Heart left ventricle (tissue), 16 donors: ENCODE data around the gene ZNF576. TPM values are rescaled to one million over a fixed set of nuclear protein-coding genes. Genes with fewer than 3 reads are reported as not detected.
"Not testable (repeated sequence)": the region's sequence is repeated elsewhere in the genome, so short reads cannot be mapped to it uniquely, and the experiment has no call there.

Source experiments
- ATAC-seq, 4 donors: fragments of 200-7000 bp; cut with Tn5 transposase; one replicate each; pipeline ENCODE4 v1.9.1; 2020 to 2022; ENCODE audit warnings: moderate library complexity in 4 of 4, mild to moderate bottlenecking in 3 of 4, moderate number of reproducible peaks in 1 of 4
- DNase-seq, 5 donors: peaks; one replicate each; pipeline ENCODE4 v3.0.0-alpha.2; 2020
- H3K27ac ChIP-seq, 12 donors: fragments of 200-600 bp; sonication (generic) in 4 of 12; one replicate each; pipeline versions ENCODE4 v1.5.0 to v1.8.0; 2016 to 2022; ENCODE audit warnings: mild to moderate bottlenecking in 2 of 12
- H3K27me3 ChIP-seq, 9 donors: fragments of 200-600 bp; sonication (generic) in 2 of 9; one replicate each; pipeline versions ENCODE4 v1.5.1 to v1.8.0; 2016 to 2022; ENCODE audit warnings: mild to moderate bottlenecking in 3 of 9
- H3K36me3 ChIP-seq, 9 donors: fragments of 200-600 bp; sonication (generic) in 2 of 9; one replicate each; pipeline versions ENCODE4 v1.5.0 to v1.8.0; 2018 to 2022; ENCODE audit warnings: mild to moderate bottlenecking in 2 of 9
- H3K4me1 ChIP-seq, 12 donors: fragments of 200-600 bp; sonication (generic) in 4 of 12; one replicate each; pipeline versions ENCODE4 v1.5.0 to v1.8.0; 2016 to 2022; ENCODE audit warnings: mild to moderate bottlenecking in 3 of 12
- H3K4me3 ChIP-seq, 12 donors: fragments of 200-600 bp; sonication (generic) in 4 of 12; one replicate each; pipeline versions ENCODE4 v1.5.0 to v1.8.0; 2017 to 2022; ENCODE audit warnings: mild to moderate bottlenecking in 9 of 12, moderate library complexity in 4 of 12
- H3K9me3 ChIP-seq, 12 donors: fragments of 200-600 bp; sonication (generic) in 4 of 12; one replicate each; pipeline versions ENCODE4 v1.5.0 to v1.8.0; 2016 to 2022; ENCODE audit warnings: mild to moderate bottlenecking in 1 of 12
- CTCF ChIP-seq, 12 donors: fragments of 200-600 bp; sonication (generic) in 4 of 12; IDR thresholded peaks; one replicate each; pipeline versions ENCODE4 v1.5.0 to v1.8.0; 2018 to 2022; ENCODE audit warnings: antibody characterized with exemption in 12 of 12, mild to moderate bottlenecking in 5 of 12
- POLR2A ChIP-seq, 2 donors: fragments of 450-650 bp; IDR thresholded peaks; one replicate each; pipeline ENCODE4 v1.6.1; 2017; ENCODE audit warnings: antibody characterized with exemption in 2 of 2, mild to moderate bottlenecking in 2 of 2, moderate library complexity in 2 of 2
- WGBS, 4 donors: extraction: QIAGEN DNeasy Blood & Tissue Kit in 2 of 4; methylation state at CpG; one replicate each; pipeline versions ENCODE4 v1.1.5 to v1.1.7; 2013 to 2018; 5-methylcytosine and 5-hydroxymethylcytosine counted together
- intact Hi-C, 10 donors: fragments of 100-400 bp; cut with DNase I; formaldehyde crosslinking; loops; one replicate each; pipeline versions ENCODE4 v1.11.1 to v1.14.2; 2022
- polyA plus RNA-seq, 2 donors: library from polyadenylated mRNA; stranded (reverse); fragments of 200-250 nt; gene quantifications; one replicate each; pipeline ENCODE4 v1.2.3, GENCODE V29; 2013
- total RNA-seq, 9 donors: library from RNA; depleted of rRNA in 2 of 9; stranded (reverse); fragments of >200 nt in 2 of 9; fragmentation: NEBNext Ultra II Directional in 3 of 9; extraction: Animal tissue kit (Norgen Biotek cat#: 25700) in 3 of 9; gene quantifications; one replicate each; pipeline versions ENCODE4 v1.1.0 to v1.2.4, GENCODE V29; 2016 to 2023
- donor health status: ischemic (EF 13 %, LVEDD 7.1; RV severe dilation, severe dysfunction).
- donor health status: healthy with polysubstance abuse.
- donor health status: DM: no; HTN: yes; CAD: no.
- donor health status: DM: no; HTN: no; CAD: no.
- donor health status: ischemic (EF 25% LVEDD 6.9; RV normal size, moderate dysfunction).
- donor health status: ischemic (EF 25% LVEDD 5.7; RV mildly dilated, moderate dysfunction).
- donor health status: healthy.
- donor health status: DM: yes; HTN: yes; CAD: no.
- donor health status: ischemic (EF 35%, LVEDD 5.7; RV mildly dilated, moderate dysfunction).
- donor health status: nonischemic (EF 11% LVEDD 7.7; RV severe dilation, severe dysfunction).
- donor health status: DM: yes; HTN: yes; CAD: no.
- donor health status: PGD.
- donor health status: ischemic (EF 29% LVEDD 5.4; RV normal size, mild dysfunction).
- donor health status: nonischemic (EF 23%, LVEDD 6.1; RV moderate dilation, normal function).

ZNF576 gene
- total and polyA plus RNA-seq, 11 donors = 8.9 to 22.4 (median 11.8) TPM

DNA sequence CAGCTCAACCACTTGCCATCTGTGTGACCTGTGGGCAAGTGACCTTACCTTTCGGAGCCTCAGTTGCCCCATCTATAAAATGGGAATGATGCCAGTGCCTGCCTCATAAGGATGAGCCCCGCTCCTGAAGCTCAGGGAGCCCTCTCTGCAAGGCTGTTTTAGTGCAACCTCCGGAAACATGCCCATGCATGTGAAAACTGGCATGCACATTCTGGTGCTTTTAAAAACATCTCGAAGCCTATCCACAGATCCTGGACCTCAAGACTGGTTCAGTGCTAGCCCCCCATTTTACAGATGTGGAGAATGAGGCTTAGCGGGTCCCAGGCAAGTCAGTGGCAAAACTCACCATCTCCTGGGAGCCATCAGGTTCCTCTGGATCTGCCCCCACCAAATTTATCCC is 37.7 kb downstream of the ZNF576 start:
- ATAC-seq (no peak), DNase-seq (no peak)
- Histone ChIP-seq H3K27ac (no peak overlapping the region), H3K27me3 (peaks cover 0 to 12% (median 0%) of the 10 kb centered on the region in 9 donors), H3K4me3 (no peak overlapping the region), H3K36me3 (no peaks in the 10 kb centered on the region), H3K4me1 (peaks cover 0 to 4% (median 0%) of the 10 kb centered on the region in 12 donors), H3K9me3 (no peaks in the 10 kb centered on the region)
- WGBS, 4 donors = 82 to 90% (median 86%) methylated on average over 5 of the region's 5 CpGs
- intact Hi-C loops = no loop called here
- TF ChIP-seq POLR2A (IDR thresholded peaks at IDR 0.05) (no peak), CTCF (IDR thresholded peaks at IDR 0.05) (no peak)

DNA sequence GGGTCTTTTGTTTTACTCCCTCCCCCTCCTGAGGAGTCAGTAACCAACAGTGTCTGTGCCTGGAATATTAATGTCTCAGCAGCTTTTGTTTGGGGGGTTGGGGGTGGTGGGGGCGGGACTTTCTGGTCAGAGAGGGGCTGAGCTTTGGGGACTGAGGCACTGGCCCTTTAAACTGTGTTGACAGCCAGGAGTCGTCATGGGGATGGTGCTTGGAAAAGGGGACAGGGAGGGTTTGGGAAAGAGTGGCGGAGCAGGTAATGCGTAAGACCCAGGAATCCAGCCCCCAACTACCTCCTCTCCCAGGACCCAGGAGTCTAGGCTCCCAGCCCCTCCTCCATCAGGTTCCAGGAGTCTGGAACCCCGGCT is 38.1 kb downstream of the ZNF576 start:
- no peaks in the 10 kb centered on the region for H3K36me3 ChIP-seq
- no peaks in the 10 kb centered on the region for H3K9me3 ChIP-seq
- TF ChIP-seq CTCF (IDR thresholded peaks at IDR 0.05) (no peak), POLR2A (IDR thresholded peaks at IDR 0.05) (no peak)
- H3K27me3 ChIP-seq = peaks cover 0 to 16% (median 0%) of the 10 kb centered on the region in 9 donors
- no peak overlapping the region for H3K4me3 ChIP-seq
- no peak for DNase-seq
- intact Hi-C loops = no loop called here
- 46 to 50% (median 48%) methylated on average over 5 of the region's 5 CpGs for WGBS, 4 donors
- no peak overlapping the region for H3K27ac ChIP-seq
- peaks cover 0 to 8% (median 0%) of the 10 kb centered on the region in 12 donors for H3K4me1 ChIP-seq
- ATAC-seq = no peak

DNA sequence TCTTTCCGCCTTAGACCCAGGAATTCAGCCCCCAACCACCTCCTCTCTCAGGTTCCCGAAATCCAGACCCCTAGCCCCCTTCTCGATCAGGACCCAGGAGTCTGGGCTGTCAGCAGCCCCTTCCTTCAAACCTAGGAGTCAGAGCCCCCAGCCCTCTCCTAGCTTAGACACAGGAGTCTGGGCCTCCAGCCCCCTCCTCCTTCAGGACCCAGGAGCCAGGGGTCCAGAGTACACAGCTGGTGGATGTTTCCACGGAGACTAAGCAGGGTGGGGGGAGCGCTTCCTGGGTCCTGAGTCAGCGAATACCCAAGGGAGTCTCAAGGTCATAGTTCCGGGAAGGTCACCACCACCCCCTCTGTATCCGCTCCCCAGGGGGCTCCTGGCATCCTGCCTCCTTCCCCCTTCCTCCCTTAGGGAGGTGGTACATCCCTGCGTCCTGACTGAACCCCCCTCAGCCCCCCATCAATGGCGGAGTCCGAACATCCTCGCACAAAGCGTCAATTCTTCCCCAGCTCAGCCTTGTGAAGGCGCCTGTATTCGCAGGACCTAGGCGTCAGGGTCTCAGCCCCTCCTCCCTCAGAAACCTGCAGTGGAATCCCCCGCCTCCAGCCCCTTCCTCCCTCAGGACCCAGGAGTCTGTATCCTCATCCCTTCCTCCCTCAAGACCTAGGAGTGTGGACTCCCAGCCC is 38.6 kb downstream of the ZNF576 start:
- no peak for TF ChIP-seq CTCF (IDR thresholded peaks at IDR 0.05)
- TF ChIP-seq POLR2A (IDR thresholded peaks at IDR 0.05) = no peak
- H3K4me1 ChIP-seq = peaks cover 0 to 11% (median 1%) of the 10 kb centered on the region in 12 donors
- ATAC-seq = no peak
- peaks cover 0 to 18% (median 0%) of the 10 kb centered on the region in 9 donors for H3K27me3 ChIP-seq
- intact Hi-C loops = no loop called here
- no peaks in the 10 kb centered on the region for H3K36me3 ChIP-seq
- WGBS, 4 donors = 26 to 42% (median 30%) methylated on average over 16 to 17 of the region's 17 CpGs
- H3K4me3 ChIP-seq = no peak overlapping the region
- H3K27ac ChIP-seq = peak overlapping the region in 1 of 12 donors; percentile 8
- no peak for DNase-seq
- H3K9me3 ChIP-seq = no peaks in the 10 kb centered on the region

- peaks cover 0 to 16% (median 6%) of the 10 kb centered on the region in 12 donors for H3K4me1 ChIP-seq
- intact Hi-C loops, H3K4me3 ChIP-seq, ATAC-seq, H3K36me3 ChIP-seq, H3K9me3 ChIP-seq, DNase-seq: not testable (repeated sequence)
- peaks cover 0 to 23% (median 3%) of the 10 kb centered on the region in 9 donors for H3K27me3 ChIP-seq
- peak overlapping the region in 1 of 12 donors; percentile 8 for H3K27ac ChIP-seq
- 34 to 55% (median 43%) methylated on average over 2 of the region's 2 CpGs for WGBS, 4 donors
Observed at GRCh38 chr19:43635561-43635940, 39.2 kb downstream of the ZNF576 start.
